A549 (cell line): Measurements from ENCODE around the gene NRG3. TPM values are rescaled to one million over a fixed set of nuclear protein-coding genes. Genes with fewer than 3 reads are reported as not detected.

ENCODE experiments used
- ATAC-seq, 2 experiments: fragments of 200-7000 bp in 1 of 2; fragments of >200 bp in 1 of 2; cut with Nextera tagmentation in 1 of 2; cut with Tn5 transposase in 1 of 2; 3 replicates each; pipeline versions ENCODE4 v1.8.0 to v1.9.1; 2018 to 2020; ENCODE audit warnings: mild to moderate bottlenecking in 1 of 2, moderate library complexity in 1 of 2
- CTCF ChIA-PET: fragments of 300-600 bp; sonication (Branson Sonifier 250); formaldehyde crosslinking; extraction: SDS; loops from one replicate; lab custom pipeline; 2021; ENCODE audit warnings: antibody characterized with exemption, inconsistent platforms; lab: Yijun Ruan, JAX
- POLR2A ChIA-PET: fragments of 350-600 bp; formaldehyde crosslinking; extraction: SDS; loops from one replicate; lab custom pipeline; 2021; ENCODE audit warnings: antibody characterized with exemption, inconsistent platforms; lab: Yijun Ruan, JAX
- DNase-seq, 2 experiments: peaks; one replicate each; pipeline versions ENCODE4 v3.0.0 to v3.0.0-alpha.2; 2011 to 2016; ENCODE audit warnings: low read depth in 1 of 2, low spot score in 1 of 2
- FAIRE-seq: peaks from 2 replicates; lab custom pipeline; 2011; peaks lifted over from hg19 to GRCh38; lab: Jason Lieb, UNC
- H3K27ac ChIP-seq, 2 experiments: fragments of >200 bp; sonication (Bioruptor Twin); formaldehyde crosslinking; 3 replicates each; pipeline ENCODE4 v1.5.1; 2016 to 2017
- H3K4me1 ChIP-seq: fragments of >200 bp; sonication (Bioruptor Twin); formaldehyde crosslinking; 3 replicates; pipeline ENCODE4 v1.6.1; 2016
- H3K4me2 ChIP-seq: fragments of >200 bp; sonication (Bioruptor Twin); formaldehyde crosslinking; 3 replicates; pipeline ENCODE4 v1.6.1; 2016
- H3K4me3 ChIP-seq: fragments of >200 bp; sonication (Bioruptor Twin); formaldehyde crosslinking; 3 replicates; pipeline ENCODE4 v1.5.1; 2016
- H3K9me3 ChIP-seq: fragments of >200 bp; sonication (Bioruptor Twin); formaldehyde crosslinking; 3 replicates; pipeline ENCODE4 v1.6.1; 2016
- BHLHE40 ChIP-seq: IDR thresholded peaks from 2 replicates; pipeline ENCODE4 v1.6.1; 2012; ENCODE audit warnings: low read depth, low read length, inconsistent platforms
- CEBPB ChIP-seq, 2 experiments: fragments of >200 bp in 1 of 2; sonication (Bioruptor Twin) in 1 of 2; formaldehyde crosslinking in 1 of 2; IDR thresholded peaks; 2 replicates each; pipeline ENCODE4 v1.6.1; 2012 to 2016
- CHD2 ChIP-seq: fragments of 150-350 bp; IDR thresholded peaks from 2 replicates; pipeline ENCODE4 v1.6.1; 2014; ENCODE audit warnings: low read length; ENCODE audit not compliant: partially characterized antibody
- CTCF ChIP-seq: fragments of >200 bp; sonication (Bioruptor Twin); formaldehyde crosslinking; IDR thresholded peaks from 3 replicates; pipeline ENCODE4 v1.5.1; 2016
- E2F6 ChIP-seq: IDR thresholded peaks from 2 replicates; pipeline ENCODE4 v1.6.1; 2012; ENCODE audit warnings: low read depth, borderline replicate concordance
- EHMT2 ChIP-seq: fragments of 200-600 bp; sonication (generic); IDR thresholded peaks from 2 replicates; pipeline ENCODE4 v1.6.1; 2016; ENCODE audit warnings: antibody characterized with exemption, low read depth, mild to moderate bottlenecking, moderate library complexity
- ESRRA ChIP-seq: fragments of 150-350 bp; IDR thresholded peaks from 2 replicates; pipeline ENCODE4 v1.6.1; 2014; ENCODE audit warnings: mild to moderate bottlenecking, low read length, borderline replicate concordance
- FOSL2 ChIP-seq, 2 experiments: fragments of 450-650 bp in 1 of 2; fragments of >200 bp in 1 of 2; sonication (Bioruptor Twin) in 1 of 2; formaldehyde crosslinking; IDR thresholded peaks; 2 replicates each; pipeline versions ENCODE4 v1.5.0 to v1.6.1; 2016 to 2020; ENCODE audit warnings: mild to moderate bottlenecking in 1 of 2, moderate library complexity in 1 of 2
- GATA3 ChIP-seq: IDR thresholded peaks from 2 replicates; pipeline ENCODE4 v1.6.1; 2012; ENCODE audit warnings: borderline replicate concordance
- HDAC2 ChIP-seq: fragments of 200-600 bp; sonication (generic); IDR thresholded peaks from 2 replicates; pipeline ENCODE4 v1.6.1; 2016
- HOXA7 ChIP-seq: fragments of 250-450 bp; sonication (Bioruptor Pico); IDR thresholded peaks from 2 replicates; pipeline ENCODE4 v1.5.0; 2020; ENCODE audit warnings: mild to moderate bottlenecking, moderate library complexity
- JUN ChIP-seq, 2 experiments: fragments of >200 bp; sonication (Bioruptor Twin); formaldehyde crosslinking; IDR thresholded peaks; 2 replicates in 1 of 2; 3 replicates in 1 of 2; pipeline ENCODE4 v1.6.1; 2016 to 2017
- JUNB ChIP-seq: fragments of >200 bp; sonication (Bioruptor Twin); formaldehyde crosslinking; IDR thresholded peaks from 2 replicates; pipeline ENCODE4 v1.6.1; 2016
- KDM1A ChIP-seq: fragments of 200-600 bp; sonication (generic); IDR thresholded peaks from 2 replicates; pipeline ENCODE4 v1.6.1; 2016; ENCODE audit warnings: low read depth, mild to moderate bottlenecking
- KDM5A ChIP-seq: fragments of 200-600 bp; sonication (generic); IDR thresholded peaks from 2 replicates; pipeline ENCODE4 v1.6.1; 2016; ENCODE audit warnings: antibody characterized with exemption, mild to moderate bottlenecking
- MAFK ChIP-seq: fragments of 450-650 bp; IDR thresholded peaks from 2 replicates; pipeline ENCODE4 v1.6.1; 2014; ENCODE audit not compliant: partially characterized antibody
- MAX ChIP-seq: IDR thresholded peaks from 2 replicates; pipeline ENCODE4 v1.6.1; 2012
- MAZ ChIP-seq: fragments of 150-350 bp; IDR thresholded peaks from 2 replicates; pipeline ENCODE4 v1.6.1; 2014; ENCODE audit warnings: antibody characterized with exemption, low read depth, low read length, borderline replicate concordance
- MYC ChIP-seq: IDR thresholded peaks from 2 replicates; pipeline ENCODE4 v1.6.1; 2012; ENCODE audit warnings: mild to moderate bottlenecking, inconsistent platforms, low read length, improper control_type of control experiment, borderline replicate concordance
- NPAS2 ChIP-seq: fragments of 250-450 bp; sonication (Bioruptor Pico); IDR thresholded peaks from 2 replicates; pipeline ENCODE4 v1.8.0; 2022; ENCODE audit warnings: mild to moderate bottlenecking, moderate library complexity, borderline replicate concordance
- NR3C1 ChIP-seq: fragments of >200 bp; sonication (Bioruptor Twin); formaldehyde crosslinking; IDR thresholded peaks from 3 replicates; pipeline ENCODE4 v1.6.1; 2017
- PBX3 ChIP-seq: IDR thresholded peaks from 2 replicates; pipeline ENCODE4 v1.6.1; 2012
- PHF8 ChIP-seq: fragments of 200-600 bp; sonication (generic); IDR thresholded peaks from 2 replicates; pipeline ENCODE4 v1.6.1; 2016; ENCODE audit warnings: low read depth, mild to moderate bottlenecking, antibody characterized with exemption, moderate library complexity, borderline replicate concordance
- POLR2A ChIP-seq: IDR thresholded peaks from 2 replicates; pipeline ENCODE4 v1.6.1; 2012; ENCODE audit warnings: mild to moderate bottlenecking, low read length
- POLR2AphosphoS2 ChIP-seq: conservative IDR thresholded peaks from 2 replicates; pipeline ENCODE4 v1.6.1; 2012; ENCODE audit warnings: low read length, improper control_type of control experiment, inconsistent platforms
- RFX5 ChIP-seq: fragments of 450-650 bp; IDR thresholded peaks from 2 replicates; pipeline ENCODE4 v1.7.1; 2014; ENCODE audit warnings: antibody characterized with exemption, mild to moderate bottlenecking, moderate library complexity
- RNF2 ChIP-seq: fragments of 200-600 bp; sonication (generic); IDR thresholded peaks from 2 replicates; pipeline ENCODE4 v1.6.1; 2016; ENCODE audit warnings: low read depth, mild to moderate bottlenecking, antibody characterized with exemption, moderate library complexity, borderline replicate concordance
- SMC3 ChIP-seq: fragments of >200 bp; sonication (Bioruptor Twin); formaldehyde crosslinking; IDR thresholded peaks from 3 replicates; pipeline ENCODE4 v1.6.1; 2018; ENCODE audit warnings: inconsistent platforms
- TFCP2L1 ChIP-seq: fragments of 250-450 bp; sonication (Bioruptor Pico); IDR thresholded peaks from 2 replicates; pipeline ENCODE4 v1.5.0; 2021; ENCODE audit warnings: mild to moderate bottlenecking
- TP53 ChIP-seq: fragments of 250-450 bp; sonication (Bioruptor Pico); IDR thresholded peaks from 2 replicates; pipeline ENCODE4 v1.5.0; 2021; ENCODE audit warnings: mild to moderate bottlenecking, moderate library complexity
- ZSCAN20 ChIP-seq: fragments of 250-450 bp; sonication (Bioruptor Pico); IDR thresholded peaks from 2 replicates; pipeline ENCODE4 v1.8.0; 2022; ENCODE audit warnings: mild to moderate bottlenecking, moderate library complexity
- WGBS: methylation state at CpG from one replicate; pipeline ENCODE4 v1.1.6; 2017; ENCODE audit errors: missing lambda C conversion rate; 5-methylcytosine and 5-hydroxymethylcytosine counted together
- polyA plus RNA-seq, 4 experiments: library from polyadenylated mRNA; depleted of rRNA in 3 of 4; stranded (reverse); fragments of >200 nt; fragmentation: RNase III in 1 of 4; extraction: RNeasy Plus Mini Kit Qiagen cat#74134 plus additional on column Dnase treatment in 1 of 4; gene quantifications; 2 replicates in 3 of 4; 3 replicates in 1 of 4; pipeline ENCODE4 v1.2.3, GENCODE V29; 2011 to 2017

Gene NRG3
- polyA plus RNA-seq, 2 of the 4 experiments (the other 2 are of a cell fraction), result not detected

GRCh38 chr10:82866424-82867020 is 991.5 kb downstream of the NRG3 start:
- 6% methylated on average over 6 of the region's 6 CpGs for WGBS
- TF ChIP-seq PHF8 (no peak), FOSL2 (IDR thresholded peaks at IDR 0.05) (no peak), FOSL2 (CRISPR knock-in tag; IDR thresholded peaks at IDR 0.05) (no peak), MAX (no peak), TP53 (CRISPR knock-in tag) (no peak), POLR2AphosphoS2 (no peak), SMC3 (no peak), RNF2 (no peak), CHD2 (no peak), ZSCAN20 (no peak), KDM1A (no peak), PBX3 (no peak), E2F6 (no peak), NR3C1 (no peak), NPAS2 (CRISPR knock-in tag) (no peak), BHLHE40 (no peak), JUN (IDR thresholded peaks at IDR 0.05) (no peak), CEBPB (IDR thresholded peaks at IDR 0.05) (no peak), MAZ (no peak), HDAC2 (no peak), POLR2A (no peak)
- Histone ChIP-seq H3K4me2 (no peak overlapping the region), H3K4me3 (no peak overlapping the region), H3K4me1 (no peaks in the 10 kb centered on the region), H3K9me3 (no peaks in the 10 kb centered on the region), H3K27ac (no peak overlapping the region)
- no peak for ATAC-seq
- POLR2A ChIA-PET, result no interaction called here
- FAIRE-seq, result no peak
- CTCF ChIA-PET, result no interaction called here
- no peak for DNase-seq

- no peak for FAIRE-seq
- POLR2A ChIA-PET, result no interaction called here
- CTCF ChIA-PET, result no interaction called here
- H3K4me2 ChIP-seq, result no peak overlapping the region
- 2% methylated on average over 3 of the region's 3 CpGs for WGBS
- H3K4me3 ChIP-seq, result no peak overlapping the region
- no peak overlapping the region for H3K27ac ChIP-seq
- no peaks in the 10 kb centered on the region for H3K9me3 ChIP-seq
- TF ChIP-seq HOXA7 (CRISPR knock-in tag) (no peak), MYC (no peak), FOSL2 (IDR thresholded peaks at IDR 0.05) (no peak), FOSL2 (CRISPR knock-in tag; IDR thresholded peaks at IDR 0.05) (no peak), EHMT2 (no peak), RFX5 (no peak), KDM1A (no peak), MAZ (no peak), BHLHE40 (no peak), KDM5A (no peak), RNF2 (no peak), GATA3 (no peak), NPAS2 (CRISPR knock-in tag) (no peak), TFCP2L1 (no peak), CEBPB (IDR thresholded peaks at IDR 0.05) (no peak), JUNB (no peak), CTCF (no peak), ESRRA (no peak), SMC3 (no peak), MAFK (no peak), MAX (no peak)
- TF ChIP-seq, all 56 proteins: peak for 0
- ATAC-seq (no peak), DNase-seq (no peak)
- H3K4me1 ChIP-seq, result no peaks in the 10 kb centered on the region
Observed at GRCh38 chr10:82867056-82867455, 992.1 kb downstream of the NRG3 start.
